H9 (cell line): ENCODE data around the gene WAC. TPM values are rescaled to one million over a fixed set of nuclear protein-coding genes. Genes with fewer than 3 reads are reported as not detected.
"Not testable (repeated sequence)": the region's sequence is repeated elsewhere in the genome, so short reads cannot be mapped to it uniquely, and the experiment has no call there.

Source experiments
- DNase-seq: peaks from one replicate; pipeline ENCODE4 v3.0.0-alpha.2; 2017
- H2AFZ ChIP-seq: one replicate; pipeline ENCODE4 v1.6.1; 2013; ENCODE audit warnings: mild to moderate bottlenecking, low read length, control low read depth, moderate library complexity
- H2AK5ac ChIP-seq: 2 replicates; pipeline ENCODE4 v1.6.1; 2013; ENCODE audit warnings: low read length, control low read depth, mixed read lengths; ENCODE audit not compliant: insufficient read length
- H2BK120ac ChIP-seq: one replicate; pipeline ENCODE4 v1.6.1; 2013; ENCODE audit warnings: low read depth, mild to moderate bottlenecking, low read length, control low read depth, inconsistent platforms; ENCODE audit not compliant: poor library complexity, severe bottlenecking
- H2BK12ac ChIP-seq: 2 replicates; pipeline ENCODE4 v1.6.1; 2013; ENCODE audit warnings: low read length, control low read depth, mixed read lengths, low read depth; ENCODE audit not compliant: insufficient read length
- H2BK15ac ChIP-seq: 2 replicates; pipeline ENCODE4 v1.6.1; 2013; ENCODE audit warnings: low read depth, low read length, control low read depth
- H2BK20ac ChIP-seq: one replicate; pipeline ENCODE4 v1.6.1; 2013; ENCODE audit warnings: low read depth, mild to moderate bottlenecking, low read length, control low read depth, inconsistent platforms; ENCODE audit not compliant: poor library complexity, severe bottlenecking
- H2BK5ac ChIP-seq: 2 replicates; pipeline ENCODE4 v1.6.1; 2013; ENCODE audit warnings: low read length, control low read depth, mixed read lengths; ENCODE audit not compliant: insufficient read length
- H3K14ac ChIP-seq: 2 replicates; pipeline ENCODE4 v1.6.1; 2013; ENCODE audit warnings: low read length, control low read depth; ENCODE audit not compliant: insufficient read depth
- H3K18ac ChIP-seq: 2 replicates; pipeline ENCODE4 v1.6.1; 2013; ENCODE audit warnings: low read depth, mild to moderate bottlenecking, mixed read lengths, low read length, control low read depth; ENCODE audit not compliant: insufficient read length
- H3K23ac ChIP-seq: 2 replicates; pipeline ENCODE4 v1.6.1; 2013; ENCODE audit warnings: low read length, control low read depth, mixed read lengths, low read depth; ENCODE audit not compliant: insufficient read length
- H3K23me2 ChIP-seq: 2 replicates; pipeline ENCODE4 v1.6.1; 2013; ENCODE audit warnings: low read depth, mild to moderate bottlenecking, mixed read lengths, low read length, control low read depth; ENCODE audit not compliant: insufficient read length, poor library complexity, severe bottlenecking
- H3K27ac ChIP-seq: 2 replicates; pipeline ENCODE4 v1.5.1; 2013; ENCODE audit warnings: low read length, control low read depth, mixed read lengths, low read depth; ENCODE audit not compliant: insufficient read length
- H3K27me3 ChIP-seq: 2 replicates; pipeline ENCODE4 v1.6.1; 2013; ENCODE audit warnings: low read length, control low read depth, inconsistent platforms; ENCODE audit not compliant: insufficient read depth
- H3K4ac ChIP-seq: 2 replicates; pipeline ENCODE4 v1.6.1; 2013; ENCODE audit warnings: low read depth, mild to moderate bottlenecking, control low read depth, inconsistent platforms, low read length, moderate library complexity
- H3K4me1 ChIP-seq: 2 replicates; pipeline ENCODE4 v1.6.1; 2013; ENCODE audit warnings: low read length, control low read depth, inconsistent platforms; ENCODE audit not compliant: insufficient read depth
- H3K4me2 ChIP-seq: 2 replicates; pipeline ENCODE4 v1.6.1; 2013; ENCODE audit warnings: low read length, control low read depth, mixed read lengths; ENCODE audit not compliant: insufficient read length, insufficient read depth
- H3K56ac ChIP-seq: 2 replicates; pipeline ENCODE4 v1.6.1; 2013; ENCODE audit warnings: low read depth, mild to moderate bottlenecking, mixed read lengths, low read length, control low read depth; ENCODE audit not compliant: insufficient read length
- H3K79me1 ChIP-seq: 2 replicates; pipeline ENCODE4 v1.6.1; 2013; ENCODE audit warnings: low read depth, mild to moderate bottlenecking, moderate library complexity, low read length, control low read depth, inconsistent platforms; ENCODE audit not compliant: insufficient read depth, poor library complexity, severe bottlenecking
- H3K79me2 ChIP-seq: 2 replicates; pipeline ENCODE4 v1.6.1; 2013; ENCODE audit warnings: low read length, control low read depth, inconsistent platforms; ENCODE audit not compliant: insufficient read depth
- H3K9ac ChIP-seq: 2 replicates; pipeline ENCODE4 v1.6.1; 2013; ENCODE audit warnings: low read length, control low read depth, mixed read lengths; ENCODE audit not compliant: insufficient read length; ENCODE audit errors: extremely low read depth
- H3K9me3 ChIP-seq: one replicate; pipeline ENCODE4 v1.6.1; 2013; ENCODE audit warnings: low read depth, low read length, inconsistent platforms; ENCODE audit not compliant: control insufficient read depth
- H3T11ph ChIP-seq: one replicate; pipeline ENCODE4 v1.6.1; 2013; ENCODE audit warnings: mild to moderate bottlenecking, low read length, control low read depth, inconsistent platforms
- H4K20me1 ChIP-seq: one replicate; pipeline ENCODE4 v1.6.1; 2013; ENCODE audit not compliant: control insufficient read depth, insufficient read length, insufficient read depth
- H4K5ac ChIP-seq: 2 replicates; pipeline ENCODE4 v1.6.1; 2013; ENCODE audit warnings: low read depth, mild to moderate bottlenecking, mixed read lengths, low read length, control low read depth; ENCODE audit not compliant: insufficient read length
- H4K8ac ChIP-seq: replicated peaks from 2 replicates; pipeline ENCODE4 v1.6.1; 2013; ENCODE audit warnings: low read length, control low read depth, mixed read lengths, low read depth; ENCODE audit not compliant: insufficient read length
- H4K91ac ChIP-seq: 2 replicates; pipeline ENCODE4 v1.6.1; 2013; ENCODE audit warnings: low read depth, mild to moderate bottlenecking, moderate library complexity, mixed read lengths, low read length, control low read depth; ENCODE audit not compliant: insufficient read length
- H3K27ac Mint-ChIP-seq, 3 experiments: 2 replicates in 2 of 3; 3 replicates in 1 of 3; pipeline ENCODE4 v1.8.0; 2020 to 2021; ENCODE audit warnings: mixed read lengths in 3 of 3, mild to moderate bottlenecking in 1 of 3, moderate library complexity in 1 of 3
- H3K27me3 Mint-ChIP-seq: 2 replicates; pipeline ENCODE4 v1.8.0; 2021; ENCODE audit warnings: low read depth, mild to moderate bottlenecking, moderate library complexity, mixed read lengths
- H3K36me3 Mint-ChIP-seq, 3 experiments: 2 replicates in 2 of 3; 3 replicates in 1 of 3; pipeline ENCODE4 v1.8.0; 2020 to 2021; ENCODE audit warnings: low read depth in 3 of 3, mixed read lengths in 3 of 3; ENCODE audit not compliant: insufficient read depth in 1 of 3
- H3K4me1 Mint-ChIP-seq, 2 experiments: 2 replicates each; pipeline ENCODE4 v1.8.0; 2020; ENCODE audit warnings: mixed read lengths in 2 of 2
- H3K4me3 Mint-ChIP-seq, 2 experiments: 2 replicates in 1 of 2; 3 replicates in 1 of 2; pipeline ENCODE4 v1.8.0; 2020 to 2021; ENCODE audit warnings: mild to moderate bottlenecking in 2 of 2, mixed read lengths in 2 of 2, moderate library complexity in 1 of 2
- H3K9me3 Mint-ChIP-seq, 2 experiments: 2 replicates in 1 of 2; 3 replicates in 1 of 2; pipeline ENCODE4 v1.8.0; 2020; ENCODE audit warnings: mild to moderate bottlenecking in 2 of 2, mixed read lengths in 2 of 2, moderate library complexity in 1 of 2
- CTCF ChIP-seq: fragments of 200-600 bp; sonication (generic); conservative IDR thresholded peaks from 3 replicates; pipeline ENCODE4 v1.8.0; 2021; ENCODE audit warnings: antibody characterized with exemption, mild to moderate bottlenecking
- WGBS: extraction: QIAGEN DNeasy Blood & Tissue Kit; methylation state at CpG from one replicate; pipeline ENCODE4 v1.1.7; 2013; ENCODE audit warnings: missing lambda C conversion rate, low lambda C conversion rate, mixed read lengths; ENCODE audit not compliant: insufficient read length; ENCODE audit errors: extremely low coverage; 5-methylcytosine and 5-hydroxymethylcytosine counted together
- total RNA-seq: library from RNA; stranded (reverse); gene quantifications from 2 replicates; pipeline ENCODE4 v1.2.1, GENCODE V29; 2021

Gene WAC
- total RNA-seq, 1 experiment from 2014 or later = 130 TPM

GRCh38 chr10:28497313-28498126 is 35.4 kb upstream of the WAC start:
- no peak overlapping the region for H2AK5ac ChIP-seq
- no peak overlapping the region for H3K4me2 ChIP-seq
- no peak overlapping the region for H4K5ac ChIP-seq
- H3K23me2 ChIP-seq = no peaks in the 10 kb centered on the region
- no peak overlapping the region for H3K27ac ChIP-seq
- H3K9me3 Mint-ChIP-seq = no peaks in the 10 kb centered on the region; a peak in 2 of 5 replicates
- H3K4ac ChIP-seq = no peak overlapping the region
- no peak for DNase-seq
- no peak overlapping the region for H2AFZ ChIP-seq
- no peak overlapping the region for H3K23ac ChIP-seq
- no peak overlapping the region for H3K9ac ChIP-seq
- H2BK15ac ChIP-seq = no peak overlapping the region
- peaks cover 9 to 10% of the 10 kb centered on the region in 2 experiments for H3K4me1 Mint-ChIP-seq
- no peak overlapping the region for H3K18ac ChIP-seq
- no peak overlapping the region for H2BK20ac ChIP-seq
- H3K56ac ChIP-seq = no peak overlapping the region
- no peak for TF ChIP-seq CTCF
- H4K8ac ChIP-seq = no peak overlapping the region
- H4K20me1 ChIP-seq = no peaks in the 10 kb centered on the region
- no peak overlapping the region for H2BK12ac ChIP-seq
- H3K36me3 Mint-ChIP-seq = peaks cover 0 to 3% (median 0%) of the 10 kb centered on the region in 3 experiments; a peak in 1 of 7 replicates
- 100% methylated on average over 1 of the region's 3 CpGs for WGBS
- H2BK5ac ChIP-seq = no peak overlapping the region
- no peaks in the 10 kb centered on the region for H3K4me1 ChIP-seq
- no peak overlapping the region for H3K14ac ChIP-seq
- no peak overlapping the region for H3T11ph ChIP-seq
- H3K4me3 Mint-ChIP-seq = no peak overlapping the region
- no peaks in the 10 kb centered on the region for H3K79me2 ChIP-seq
- no peak overlapping the region for H4K91ac ChIP-seq
- H3K27ac Mint-ChIP-seq = no peak overlapping the region
- H3K27me3 ChIP-seq = no peaks in the 10 kb centered on the region
- peaks cover 6% of the 10 kb centered on the region for H3K27me3 Mint-ChIP-seq
- H3K79me1 ChIP-seq = no peaks in the 10 kb centered on the region
- no peaks in the 10 kb centered on the region for H3K9me3 ChIP-seq
- H2BK120ac ChIP-seq = no peak overlapping the region

- H3K4me1 ChIP-seq, H4K8ac ChIP-seq, H2BK5ac ChIP-seq, H3K9me3 ChIP-seq, H3K4me3 Mint-ChIP-seq, H3K4me2 ChIP-seq, H3K4ac ChIP-seq, H3K18ac ChIP-seq, H3K27me3 Mint-ChIP-seq, H3K23me2 ChIP-seq, H3K27ac ChIP-seq, H3K23ac ChIP-seq, H3K14ac ChIP-seq, H4K20me1 ChIP-seq, H2BK15ac ChIP-seq, H4K5ac ChIP-seq, H3K9ac ChIP-seq, H2BK120ac ChIP-seq, H2AK5ac ChIP-seq, H3K56ac ChIP-seq, H4K91ac ChIP-seq, H2BK12ac ChIP-seq, H3K79me2 ChIP-seq, H3K27me3 ChIP-seq, H3K9me3 Mint-ChIP-seq, H3T11ph ChIP-seq, H2AFZ ChIP-seq, H3K36me3 Mint-ChIP-seq, H2BK20ac ChIP-seq, DNase-seq, H3K79me1 ChIP-seq: not testable (repeated sequence)
- Mint-ChIP-seq H3K4me1 (peaks cover 12 to 14% of the 10 kb centered on the region in 2 experiments), H3K27ac (peak overlapping the region in 1 of 3 experiments; percentile 70; a peak in 1 of 7 replicates)
- no CpG with 5 or more reads among the region's 5 CpGs for WGBS
Observed at GRCh38 chr10:28500203-28500602, 32.7 kb upstream of the WAC start.
